Bronchial epithelial cell (primary cell): ENCODE data around the gene NMNAT2. TPM values are rescaled to one million over a fixed set of nuclear protein-coding genes. Genes with fewer than 3 reads are reported as not detected.

Source experiments
- DNase-seq: peaks from one replicate; pipeline ENCODE4 v3.0.0-alpha.2; 2010; ENCODE audit warnings: low read depth
- FAIRE-seq: peaks from 2 replicates; lab custom pipeline; 2011; peaks lifted over from hg19 to GRCh38; lab: Jason Lieb, UNC
- H3K27me3 ChIP-seq: 2 replicates; pipeline ENCODE4 v1.5.1; 2011; ENCODE audit warnings: low read length; ENCODE audit not compliant: control insufficient read depth, insufficient read depth
- H3K36me3 ChIP-seq: 2 replicates; pipeline ENCODE4 v1.5.1; 2011; ENCODE audit warnings: low read length; ENCODE audit not compliant: control insufficient read depth, insufficient read depth
- H3K4me3 ChIP-seq: 2 replicates; pipeline ENCODE4 v1.5.1; 2011; ENCODE audit warnings: mild to moderate bottlenecking, low read depth, low read length, control low read depth
- CTCF ChIP-seq: IDR thresholded peaks from 2 replicates; pipeline ENCODE4 v1.5.1; 2011; ENCODE audit warnings: mild to moderate bottlenecking, moderate library complexity, low read length, control low read depth, inconsistent platforms; ENCODE audit not compliant: insufficient read depth, severe bottlenecking
- total RNA-seq: library from RNA; depleted of rRNA; stranded (reverse); fragments of >200 nt; gene quantifications from 2 replicates; pipeline ENCODE4 v1.2.1, GENCODE V29; 2014

Gene NMNAT2
- total RNA-seq, 1 donor from 2014 or later = 0.26 TPM

DNA sequence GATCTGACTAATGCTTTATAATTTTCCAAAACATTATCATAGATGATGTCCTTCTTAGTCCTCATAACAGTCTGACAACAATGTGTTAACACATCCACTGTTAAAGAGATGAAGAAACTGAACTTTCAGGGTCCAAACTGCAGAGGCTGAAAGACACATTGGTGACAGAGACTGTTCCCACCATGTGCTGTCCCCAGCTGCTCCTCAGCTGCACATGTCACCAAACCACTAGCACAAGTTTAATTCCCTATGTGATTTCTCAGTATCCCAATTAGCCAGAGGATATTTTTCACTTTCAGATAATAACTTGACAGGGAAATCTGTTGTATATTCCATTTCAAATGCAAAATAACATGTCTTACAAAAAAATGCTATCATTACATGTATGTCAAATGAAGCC is 207.5 kb downstream of the NMNAT2 start:
- FAIRE-seq (no peak), DNase-seq (no peak)
- TF ChIP-seq CTCF = no peak
- Histone ChIP-seq H3K27me3 (no peaks in the 10 kb centered on the region), H3K36me3 (peaks cover 18% of the 10 kb centered on the region), H3K4me3 (no peak overlapping the region)

DNA sequence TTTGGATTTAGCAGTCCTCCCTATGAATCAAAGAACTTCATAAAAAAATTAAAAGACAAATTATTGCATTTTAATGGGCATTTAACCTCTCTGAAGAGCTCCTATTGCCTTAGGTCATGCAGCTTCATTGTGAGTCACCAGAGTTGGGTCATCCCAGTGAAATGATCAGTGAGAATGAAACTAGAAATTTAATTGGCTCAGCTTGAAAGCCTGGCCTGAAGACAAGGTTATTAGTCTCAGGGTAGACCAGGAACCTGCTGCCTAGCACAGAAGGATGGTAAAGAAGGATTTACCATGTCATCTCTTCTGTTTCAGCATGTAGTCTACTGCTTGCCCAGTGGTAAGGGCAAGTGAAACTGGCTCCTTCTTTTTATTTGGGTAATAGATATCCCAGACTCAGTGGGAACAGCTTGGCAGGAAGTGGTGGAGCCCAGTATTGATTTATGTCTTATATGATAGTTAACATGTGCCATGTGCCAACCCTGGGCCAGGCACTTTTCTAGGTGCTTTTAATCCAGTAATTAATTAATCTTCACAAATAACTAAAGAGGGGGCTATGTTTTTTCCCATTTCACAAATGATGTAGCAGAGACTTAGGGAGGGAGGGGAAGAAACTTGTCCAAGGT is 208.5 kb downstream of the NMNAT2 start:
- no peak for FAIRE-seq
- DNase-seq = peak; percentile 89
- no peak overlapping the region for H3K4me3 ChIP-seq
- TF ChIP-seq CTCF = no peak
- H3K27me3 ChIP-seq = no peaks in the 10 kb centered on the region
- H3K36me3 ChIP-seq = peaks cover 10% of the 10 kb centered on the region

GRCh38 chr1:183206538-183207122 is 211.6 kb downstream of the NMNAT2 start:
- Histone ChIP-seq H3K27me3 (no peaks in the 10 kb centered on the region), H3K36me3 (peaks cover 6% of the 10 kb centered on the region), H3K4me3 (no peak overlapping the region)
- TF ChIP-seq CTCF = no peak
- DNase-seq (peak; percentile 50), FAIRE-seq (peak; percentile 7)

DNA sequence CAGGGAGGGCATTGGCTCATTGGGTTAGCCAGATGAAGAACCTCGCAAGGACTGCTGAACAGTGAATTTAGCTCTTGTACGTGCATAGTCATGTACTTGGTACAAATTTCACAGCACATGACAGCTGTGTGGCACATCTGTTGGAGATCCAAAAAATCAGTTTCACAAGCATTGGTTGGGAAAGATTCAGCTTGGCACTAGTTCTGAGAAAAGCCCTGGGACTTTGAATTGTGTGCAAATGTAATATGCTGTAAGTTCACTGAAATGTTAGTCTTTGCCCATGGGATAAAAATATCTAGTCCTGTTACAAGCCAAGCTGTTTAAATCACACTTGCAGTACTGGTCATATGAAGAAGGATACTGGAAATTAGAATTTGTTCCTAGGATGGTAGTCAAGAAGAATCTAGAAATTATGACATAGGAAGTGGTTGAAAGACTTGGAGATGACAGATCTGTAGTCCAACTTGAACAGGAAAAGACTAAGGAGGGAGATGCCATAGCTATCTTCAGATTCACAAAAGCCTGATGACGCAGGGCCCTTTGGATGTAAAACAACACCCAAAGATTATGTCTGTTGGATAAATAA is 212.9 kb downstream of the NMNAT2 start:
- FAIRE-seq (no peak), DNase-seq (peak; percentile 55)
- Histone ChIP-seq H3K36me3 (peaks cover 6% of the 10 kb centered on the region), H3K4me3 (no peak overlapping the region), H3K27me3 (no peaks in the 10 kb centered on the region)
- TF ChIP-seq CTCF = no peak

DNA sequence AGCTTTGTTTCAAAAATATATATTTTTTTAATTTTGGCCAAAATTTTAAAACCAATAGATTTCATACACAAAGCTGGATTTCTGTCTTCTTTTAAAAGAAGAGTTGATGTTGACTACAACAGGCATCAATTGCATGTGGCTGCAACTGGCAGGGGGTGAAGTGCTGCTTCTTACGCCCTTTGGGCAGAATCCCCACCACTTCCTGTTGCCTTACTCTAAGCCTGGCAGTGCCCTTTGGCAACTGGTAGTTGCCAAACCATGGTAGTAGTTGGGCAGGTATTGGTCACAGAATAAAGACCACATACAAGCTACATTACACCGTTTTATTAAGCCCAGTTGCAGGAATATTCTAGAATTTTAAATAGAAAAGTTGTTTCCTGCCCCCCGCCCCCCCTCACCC is 215.1 kb downstream of the NMNAT2 start:
- no peak for TF ChIP-seq CTCF
- H3K36me3 ChIP-seq = peaks cover 3% of the 10 kb centered on the region
- no peak for FAIRE-seq

More for the DNA sequence above, 215.1 kb downstream of the NMNAT2 start:
- Histone ChIP-seq H3K27me3 (no peaks in the 10 kb centered on the region), H3K4me3 (no peak overlapping the region)
- DNase-seq = no peak
